KOPT-K1 (cell line): ENCODE results near the gene KLF16.

Experiments
- H3K27ac ChIP-seq: fragments of 200-600 bp; sonication (generic); 2 replicates; pipeline ENCODE4 v1.5.1; 2016; ENCODE audit warnings: antibody characterized with exemption, mild to moderate bottlenecking, low read depth, low read length; ENCODE audit not compliant: poor library complexity, severe bottlenecking
- H3K36me3 ChIP-seq: fragments of 200-600 bp; sonication (generic); 2 replicates; pipeline ENCODE4 v1.5.1; 2017; ENCODE audit warnings: antibody characterized with exemption, mild to moderate bottlenecking, low read length, moderate library complexity; ENCODE audit not compliant: insufficient read depth
- H3K9me3 ChIP-seq: fragments of 200-600 bp; sonication (generic); 2 replicates; pipeline ENCODE4 v1.5.1; 2017; ENCODE audit warnings: antibody characterized with exemption, low read length, mild to moderate bottlenecking; ENCODE audit not compliant: insufficient read depth, poor library complexity, severe bottlenecking

KLF16 gene

GRCh38 chr19:1848399-1849131, 14.8 kb downstream of the KLF16 start, which contains the start of gene REXO1:
TSS of gene REXO1 (minus strand) at chr19:1848483. CDS start at chr19:1848358, 125 bp downstream.
- H3K9me3 ChIP-seq: no peaks in the 10 kb centered on the region
- H3K27ac ChIP-seq: peak within 1 kb of the TSS; percentile 95
- H3K36me3 ChIP-seq: peaks cover 33% of the 10 kb centered on the region

DNA sequence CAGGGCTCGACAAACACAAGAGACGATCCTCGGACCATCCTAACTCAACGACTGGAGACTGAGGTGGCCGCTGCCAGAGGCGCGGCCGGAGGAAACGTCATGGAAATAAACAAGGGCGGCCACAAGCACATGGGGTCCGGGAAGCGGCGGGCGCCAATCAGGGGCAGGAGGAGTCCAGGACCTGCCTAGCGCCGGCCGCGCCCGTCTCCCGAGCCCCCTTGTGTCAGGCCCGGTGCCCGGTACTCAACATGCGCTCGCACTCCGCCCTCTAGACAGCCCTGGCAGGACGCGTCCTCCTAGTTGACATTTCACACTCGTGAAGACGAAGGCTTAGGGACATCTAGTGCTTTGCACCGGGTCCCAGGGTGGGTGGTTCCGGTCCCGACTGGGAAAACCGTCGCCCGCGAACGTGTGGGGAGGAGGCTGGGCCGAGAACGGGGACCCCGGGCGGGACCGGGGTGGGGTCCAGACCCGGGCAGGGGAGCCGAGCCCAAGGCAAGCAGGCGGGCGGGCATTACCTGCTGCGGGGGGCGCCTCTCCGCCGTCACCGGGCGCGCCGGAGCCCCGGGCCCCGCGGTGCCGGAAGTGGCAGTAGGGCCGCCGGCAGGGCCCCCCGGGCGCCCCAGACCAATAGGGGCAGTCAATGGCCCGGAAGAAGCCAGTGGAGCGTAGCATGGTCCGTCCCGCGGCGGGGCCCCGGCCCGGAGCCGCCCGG, 15.5 kb downstream of the KLF16 start:
- H3K9me3 ChIP-seq: no peaks in the 10 kb centered on the region
- H3K27ac ChIP-seq: peak overlapping the region; percentile 95
- peaks cover 36% of the 10 kb centered on the region for H3K36me3 ChIP-seq

DNA sequence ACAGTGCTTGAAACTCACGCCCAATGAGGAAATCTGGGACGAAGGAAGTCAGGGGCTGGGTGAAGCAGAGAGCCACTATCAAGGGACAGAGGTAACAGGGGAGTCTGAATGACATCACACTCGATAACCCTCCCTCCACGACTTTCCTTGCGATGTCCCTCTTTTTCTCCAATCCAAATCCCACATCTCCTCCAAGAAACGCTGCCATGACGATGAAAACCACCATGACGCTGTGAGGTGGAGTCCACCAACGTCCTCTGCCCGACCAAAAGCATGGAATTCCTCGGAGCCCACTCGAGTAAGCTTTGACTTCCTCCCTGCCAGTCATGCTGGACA, 16.1 kb downstream of the KLF16 start:
- Histone ChIP-seq H3K9me3 (no peaks in the 10 kb centered on the region), H3K27ac (peak overlapping the region; percentile 95), H3K36me3 (peaks cover 39% of the 10 kb centered on the region)

GRCh38 chr19:1846517-1847204, 16.7 kb downstream of the KLF16 start:
- H3K36me3 ChIP-seq: peaks cover 41% of the 10 kb centered on the region

DNA sequence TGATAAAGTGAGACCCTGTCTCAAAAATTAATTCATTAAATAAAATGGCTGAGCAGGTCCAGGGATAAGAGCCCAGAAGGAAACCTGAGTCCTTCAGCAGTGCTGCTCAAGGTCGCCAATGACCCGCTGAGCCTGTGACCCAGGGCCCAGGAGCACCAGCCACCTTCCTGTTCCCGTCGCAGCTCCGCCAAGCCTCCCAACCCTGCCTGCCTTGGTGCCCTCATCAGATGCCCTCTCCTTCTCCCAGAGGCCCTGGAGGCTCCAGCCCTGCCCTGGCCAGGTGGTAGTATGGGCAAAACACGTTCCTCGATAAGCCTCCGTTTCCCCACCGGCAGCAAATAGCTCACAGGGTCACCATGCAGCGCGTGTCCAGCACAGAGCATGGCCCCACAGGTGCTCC, 17.7 kb downstream of the KLF16 start:
- Histone ChIP-seq H3K9me3 (no peaks in the 10 kb centered on the region), H3K36me3 (peaks cover 41% of the 10 kb centered on the region), H3K27ac (no peak overlapping the region)

More at GRCh38 chr19:1846517-1847204, 16.7 kb downstream of the KLF16 start:
- Histone ChIP-seq H3K9me3 (no peaks in the 10 kb centered on the region), H3K27ac (no peak overlapping the region)

DNA sequence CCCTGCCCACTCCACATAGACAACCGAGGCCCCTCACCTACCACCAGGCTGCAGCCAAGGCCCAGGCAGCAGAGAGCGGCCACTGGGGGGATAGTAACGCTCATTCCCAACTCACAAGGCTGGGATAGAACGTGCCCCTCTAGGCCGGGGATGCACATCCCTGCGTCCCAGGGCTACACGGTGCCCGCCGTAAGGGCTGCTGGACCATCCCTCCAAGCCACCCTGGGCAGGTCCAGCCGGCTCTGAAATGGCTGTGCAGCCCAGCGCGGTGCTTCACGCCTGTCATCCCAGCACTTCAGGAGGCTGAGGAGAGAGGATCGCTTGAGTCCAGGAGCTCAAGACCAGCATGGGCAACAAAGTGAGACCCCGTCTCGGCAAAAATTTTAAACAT, 18.3 kb downstream of the KLF16 start:
- H3K27ac ChIP-seq: no peak overlapping the region
- no peaks in the 10 kb centered on the region for H3K9me3 ChIP-seq
- H3K36me3 ChIP-seq: peaks cover 41% of the 10 kb centered on the region

DNA sequence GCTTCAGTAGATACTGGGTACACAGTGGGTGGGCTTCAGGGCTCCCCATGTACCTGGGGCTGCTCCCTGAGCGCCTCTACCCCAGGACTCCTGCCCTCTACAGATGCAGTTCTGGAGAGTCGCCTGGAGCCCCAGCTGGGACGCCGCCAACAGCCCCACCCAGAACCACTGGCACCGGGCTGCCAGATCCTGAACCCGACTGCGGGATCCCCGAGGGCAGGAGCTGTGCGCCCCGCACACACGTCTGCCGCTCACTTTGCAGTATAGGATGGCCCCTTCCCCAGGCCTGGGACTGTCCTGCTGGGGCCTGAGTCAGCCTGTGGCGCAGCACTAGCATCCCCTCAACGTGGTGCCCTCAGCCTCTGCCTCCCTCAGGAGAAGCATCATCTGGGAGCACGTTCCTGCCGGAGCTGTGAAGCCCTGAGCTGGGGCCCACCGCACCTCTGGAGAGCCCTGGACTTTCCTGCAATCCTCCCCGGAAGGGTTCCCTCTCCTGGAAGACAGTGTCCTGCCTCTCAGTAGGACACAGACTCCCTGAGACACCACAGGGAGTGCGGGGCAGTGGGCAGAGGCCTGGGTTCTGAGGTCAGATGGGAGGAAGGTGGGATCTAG, 18.8 kb downstream of the KLF16 start:
- Histone ChIP-seq H3K36me3 (peaks cover 44% of the 10 kb centered on the region), H3K9me3 (no peaks in the 10 kb centered on the region), H3K27ac (no peak overlapping the region)

DNA sequence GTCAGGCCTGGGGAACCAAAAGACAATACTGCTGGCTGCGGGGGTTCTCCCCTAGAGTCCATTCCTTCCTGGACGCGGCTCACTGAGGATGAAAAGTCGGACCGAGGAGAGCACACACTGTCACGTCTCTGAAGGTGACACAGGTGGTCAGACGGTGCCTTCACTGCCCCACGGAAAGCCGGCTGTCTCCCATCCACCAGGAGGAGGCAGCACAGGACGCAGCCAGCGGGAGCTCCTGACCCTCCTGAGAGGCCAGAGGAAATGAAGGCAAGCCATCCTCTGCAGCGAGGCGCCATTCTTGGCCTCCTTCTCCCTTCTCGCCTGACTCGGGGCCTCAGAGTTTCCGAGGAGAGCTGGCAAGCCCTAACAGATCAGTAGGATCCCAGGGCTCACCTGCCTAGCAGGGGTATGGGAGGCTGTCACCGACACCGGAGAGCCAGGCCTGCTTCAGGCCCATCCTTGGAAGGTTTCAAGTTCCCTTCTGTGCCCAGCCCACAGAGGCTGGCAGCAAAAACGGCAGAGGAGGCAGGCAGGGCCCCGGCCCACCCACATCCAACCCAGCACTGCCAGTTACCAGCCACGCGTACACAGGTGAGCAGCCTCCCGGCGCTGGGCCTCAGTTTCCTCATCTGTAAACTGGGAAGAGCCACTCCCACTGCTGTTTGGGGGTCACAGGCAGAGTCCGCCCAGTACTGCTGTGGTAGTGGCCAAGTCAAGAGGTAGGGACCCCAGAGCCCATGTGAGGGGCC, 19.6 kb downstream of the KLF16 start:
- Histone ChIP-seq H3K9me3 (no peaks in the 10 kb centered on the region), H3K36me3 (peaks cover 52% of the 10 kb centered on the region), H3K27ac (no peak overlapping the region)

DNA sequence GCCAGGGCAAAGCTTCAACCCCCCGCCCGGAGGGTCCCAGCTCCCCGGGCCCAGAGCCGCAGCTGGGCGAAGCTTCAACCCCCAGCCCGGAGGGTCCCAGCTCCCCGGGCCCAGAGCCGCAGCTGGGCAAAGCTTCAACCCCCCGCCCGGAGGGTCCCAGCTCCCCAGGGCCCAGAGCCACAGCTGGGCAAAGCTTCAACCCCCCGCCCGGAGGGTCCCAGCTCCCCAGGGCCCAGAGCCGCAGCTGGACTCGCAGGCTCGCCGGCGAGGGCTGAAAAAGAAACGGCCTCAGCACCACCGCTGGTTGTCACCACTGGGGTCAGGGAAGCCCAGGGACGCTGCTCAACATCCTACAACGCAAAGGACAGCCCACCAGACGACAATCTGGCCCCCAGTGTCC, 20.3 kb downstream of the KLF16 start:
- Histone ChIP-seq H3K9me3 (no peaks in the 10 kb centered on the region), H3K27ac (no peak overlapping the region), H3K36me3 (peaks cover 59% of the 10 kb centered on the region)

- H3K9me3 ChIP-seq: no peaks in the 10 kb centered on the region
- H3K27ac ChIP-seq: no peak overlapping the region
- H3K36me3 ChIP-seq: peaks cover 70% of the 10 kb centered on the region
These were observed 22.0 kb downstream of the KLF16 start for GRCh38 chr19:1841209-1841924.

DNA sequence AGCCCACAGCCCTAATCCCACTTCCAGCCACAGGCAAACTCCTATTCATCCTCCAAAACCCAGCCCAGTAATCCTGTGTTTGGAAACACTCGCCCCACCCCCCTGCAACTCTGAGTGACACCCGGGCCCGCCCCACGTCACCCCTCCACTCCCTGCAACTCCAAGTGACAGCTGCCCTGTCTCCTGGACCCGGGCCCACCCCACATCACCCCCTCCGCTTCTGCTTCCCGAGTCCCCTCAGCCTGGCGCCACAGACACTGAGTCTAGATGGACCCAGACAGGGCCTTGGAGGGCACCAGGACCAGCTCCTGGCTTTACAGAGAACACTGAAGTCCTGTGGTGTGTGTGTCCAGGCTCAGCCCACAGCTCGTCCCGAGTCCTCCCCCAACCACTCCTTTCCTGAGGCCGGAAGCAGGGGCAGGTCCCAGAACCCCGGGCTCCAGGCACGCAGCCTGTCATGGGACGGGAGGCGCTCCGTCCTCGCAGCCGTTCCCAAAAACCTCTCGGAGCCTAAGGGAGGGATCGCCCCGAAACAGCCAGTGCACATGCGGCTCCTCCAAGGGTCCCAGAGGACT, 22.8 kb downstream of the KLF16 start:
- Histone ChIP-seq H3K9me3 (no peaks in the 10 kb centered on the region), H3K36me3 (peaks cover 62% of the 10 kb centered on the region), H3K27ac (peak overlapping the region; percentile 33)

- no peaks in the 10 kb centered on the region for H3K9me3 ChIP-seq
- peak overlapping the region; percentile 33 for H3K27ac ChIP-seq
- peaks cover 61% of the 10 kb centered on the region for H3K36me3 ChIP-seq
These were observed 23.5 kb downstream of the KLF16 start for GRCh38 chr19:1839658-1840540.

DNA sequence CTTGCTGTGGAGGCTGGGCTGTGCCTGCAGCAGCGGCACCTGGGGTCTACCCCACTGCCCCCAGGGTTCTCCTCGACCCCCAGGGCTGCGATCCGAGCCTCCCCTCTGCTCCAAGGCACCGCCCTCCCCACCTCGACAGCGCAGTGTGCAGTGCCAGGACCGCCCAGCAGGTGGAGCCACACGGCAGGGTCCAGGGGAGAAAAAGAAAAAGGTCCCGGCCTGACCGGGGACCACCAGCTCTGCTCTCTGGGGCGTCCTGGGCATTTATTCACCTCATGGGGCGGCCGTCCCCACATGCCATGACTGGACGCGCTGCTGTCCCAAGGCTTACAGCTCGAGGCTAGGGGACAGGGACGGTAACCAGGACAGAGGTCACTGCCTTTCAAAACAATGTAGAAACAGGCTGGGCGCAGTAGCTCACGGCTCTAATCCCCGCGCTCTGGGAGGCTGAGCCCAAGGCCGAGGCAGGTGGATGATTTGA, 25.7 kb downstream of the KLF16 start:
- no peaks in the 10 kb centered on the region for H3K9me3 ChIP-seq
- H3K36me3 ChIP-seq: peaks cover 59% of the 10 kb centered on the region
- H3K27ac ChIP-seq: no peak overlapping the region
